Esophagus (tissue), 2 donors: ENCODE data around the gene SRD5A2. TPM values are rescaled to one million over a fixed set of nuclear protein-coding genes. Genes with fewer than 3 reads are reported as not detected.

Source experiments
- H3K27ac ChIP-seq, 2 donors: one replicate each; pipeline ENCODE4 v1.5.1; 2013; ENCODE audit warnings: low read depth in 2 of 2, mild to moderate bottlenecking in 2 of 2, inconsistent platforms in 1 of 2, low read length in 1 of 2, moderate library complexity in 1 of 2
- H3K27me3 ChIP-seq, 2 donors: one replicate each; pipeline ENCODE4 v1.6.1; 2013; ENCODE audit warnings: low read length in 2 of 2, control low read depth in 1 of 2, mild to moderate bottlenecking in 1 of 2; ENCODE audit not compliant: insufficient read depth in 2 of 2, control insufficient read depth in 1 of 2
- H3K36me3 ChIP-seq, 2 donors: one replicate each; pipeline ENCODE4 v1.6.1; 2013; ENCODE audit warnings: low read length in 1 of 2; ENCODE audit not compliant: control insufficient read depth in 2 of 2, insufficient read depth in 2 of 2
- H3K4me1 ChIP-seq, 2 donors: one replicate each; pipeline ENCODE4 v1.6.1; 2013; ENCODE audit warnings: low read length in 1 of 2; ENCODE audit not compliant: control insufficient read depth in 2 of 2, insufficient read depth in 2 of 2
- H3K4me3 ChIP-seq, 2 donors: one replicate each; pipeline ENCODE4 v1.5.1; 2013; ENCODE audit warnings: low read length in 2 of 2, mild to moderate bottlenecking in 2 of 2, low read depth in 1 of 2, moderate library complexity in 1 of 2
- H3K9me3 ChIP-seq, 2 donors: one replicate each; pipeline ENCODE4 v1.6.1; 2013; ENCODE audit warnings: mild to moderate bottlenecking in 2 of 2, low read depth in 1 of 2, low read length in 1 of 2, moderate library complexity in 1 of 2; ENCODE audit not compliant: control insufficient read depth in 2 of 2, insufficient read depth in 1 of 2
- WGBS, 2 donors: extraction: QIAGEN DNeasy Blood & Tissue Kit; methylation state at CpG; one replicate each; pipeline ENCODE4 v1.1.7; 2013; 5-methylcytosine and 5-hydroxymethylcytosine counted together
- polyA plus RNA-seq, 2 donors: library from polyadenylated mRNA; stranded (reverse); fragments of 200-250 nt; gene quantifications; one replicate each; pipeline ENCODE4 v1.2.3, GENCODE V29; 2013
- donor health status: healthy with polysubstance abuse.
- donor health status: Bipolar disorder and iron deficiency.

The SRD5A2 gene, protein sequence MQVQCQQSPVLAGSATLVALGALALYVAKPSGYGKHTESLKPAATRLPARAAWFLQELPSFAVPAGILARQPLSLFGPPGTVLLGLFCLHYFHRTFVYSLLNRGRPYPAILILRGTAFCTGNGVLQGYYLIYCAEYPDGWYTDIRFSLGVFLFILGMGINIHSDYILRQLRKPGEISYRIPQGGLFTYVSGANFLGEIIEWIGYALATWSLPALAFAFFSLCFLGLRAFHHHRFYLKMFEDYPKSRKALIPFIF
- not detected for polyA plus RNA-seq

- no peak within 1 kb of the TSS for H3K4me3 ChIP-seq
- H3K27me3 ChIP-seq, result peaks cover 0 to 11% of the 10 kb centered on the region in 2 donors
- no peak within 1 kb of the TSS for H3K27ac ChIP-seq
- H3K9me3 ChIP-seq, result peaks cover 0 to 11% of the 10 kb centered on the region in 2 donors
- no peaks in the 10 kb centered on the region for H3K36me3 ChIP-seq
- H3K4me1 ChIP-seq, result peaks cover 0 to 7% of the 10 kb centered on the region in 2 donors
- 3 to 5% methylated on average over 76 of the region's 76 CpGs for WGBS, 2 donors
These were observed at the start of gene SRD5A2 for GRCh38 chr2:31580321-31581117. SRD5A2 (minus strand) TSS chr2:31580938; CDS start chr2:31580900, 38 bp downstream.

- Histone ChIP-seq H3K4me1 (no peaks in the 10 kb centered on the region), H3K9me3 (no peaks in the 10 kb centered on the region), H3K4me3 (no peak overlapping the region), H3K27ac (no peak overlapping the region), H3K36me3 (no peaks in the 10 kb centered on the region), H3K27me3 (no peaks in the 10 kb centered on the region)
- 83 to 84% methylated on average over 3 of the region's 3 CpGs for WGBS, 2 donors
These were observed 25.8 kb upstream of the SRD5A2 start for GRCh38 chr2:31606509-31606908.

DNA sequence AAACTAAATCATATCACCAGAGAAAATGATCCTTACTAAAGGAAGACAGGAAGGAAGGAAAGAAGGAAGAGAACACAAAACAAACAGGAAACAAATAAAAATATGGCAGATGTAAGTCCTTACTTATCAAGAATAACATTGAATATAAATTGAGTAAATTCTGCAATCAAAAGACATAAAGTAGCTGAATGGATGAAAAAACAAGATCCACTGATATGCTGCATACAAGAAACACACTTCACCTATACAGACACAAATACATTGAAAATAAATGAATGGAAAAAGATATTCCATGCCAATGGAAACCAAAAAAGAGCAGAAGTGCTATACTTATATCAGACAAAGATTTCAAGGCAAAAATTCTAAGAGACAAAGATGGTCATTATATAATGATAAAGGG is 18.0 kb upstream of the SRD5A2 start:
- Histone ChIP-seq H3K9me3 (no peaks in the 10 kb centered on the region), H3K27me3 (no peaks in the 10 kb centered on the region), H3K27ac (no peak overlapping the region), H3K36me3 (no peaks in the 10 kb centered on the region), H3K4me1 (no peaks in the 10 kb centered on the region), H3K4me3 (no peak overlapping the region)

DNA sequence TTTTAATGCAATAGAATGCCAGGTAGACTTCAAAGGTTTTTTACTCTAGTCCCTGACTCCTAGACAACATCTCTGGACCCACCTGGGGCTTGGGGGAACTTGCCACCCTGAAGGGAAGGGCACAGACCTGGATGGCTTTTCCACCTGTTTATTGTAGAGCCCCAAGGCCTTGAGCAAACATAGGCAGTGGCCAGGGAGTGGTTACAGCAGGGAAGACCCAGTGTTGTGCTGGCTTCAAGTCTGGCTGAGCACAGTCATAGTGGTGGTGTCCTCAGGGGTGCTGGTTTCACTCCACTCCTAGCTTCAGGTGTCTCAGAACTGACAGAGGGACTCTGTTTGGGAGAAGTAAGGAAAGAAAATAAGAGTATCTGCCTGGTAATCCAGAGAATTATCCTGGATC is 5.5 kb upstream of the SRD5A2 start:
- Histone ChIP-seq H3K27me3 (peaks cover 0 to 5% of the 10 kb centered on the region in 2 donors), H3K36me3 (no peaks in the 10 kb centered on the region), H3K4me3 (no peak overlapping the region), H3K4me1 (no peaks in the 10 kb centered on the region), H3K9me3 (peaks cover 0 to 9% of the 10 kb centered on the region in 2 donors), H3K27ac (no peak overlapping the region)

- Histone ChIP-seq H3K36me3 (no peaks in the 10 kb centered on the region), H3K9me3 (peaks cover 0 to 11% of the 10 kb centered on the region in 2 donors), H3K4me1 (peaks cover 0 to 7% of the 10 kb centered on the region in 2 donors), H3K4me3 (no peak overlapping the region), H3K27ac (no peak overlapping the region), H3K27me3 (peaks cover 0 to 11% of the 10 kb centered on the region in 2 donors)
- 49 to 51% methylated on average over 35 of the region's 35 CpGs for WGBS, 2 donors
These were observed 522 bp upstream of the SRD5A2 start for GRCh38 chr2:31581124-31581795.

DNA sequence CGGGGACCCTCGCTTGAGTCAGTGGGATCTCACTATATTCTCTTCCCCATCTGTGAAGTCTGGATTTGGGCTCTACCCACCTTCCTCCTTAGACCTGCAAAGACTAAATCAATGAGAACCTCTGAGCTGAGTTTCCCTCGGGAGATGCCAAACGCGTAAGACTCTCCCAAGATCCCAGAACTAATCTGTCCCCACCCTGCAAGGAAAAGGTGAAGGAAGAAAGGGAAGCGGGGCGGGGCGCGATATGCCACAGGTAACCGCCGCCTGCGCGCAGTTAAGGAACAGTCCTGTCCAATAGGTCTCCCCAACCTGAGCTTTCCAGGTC is 780 bp downstream of the SRD5A2 start:
- H3K9me3 ChIP-seq, result peaks cover 0 to 11% of the 10 kb centered on the region in 2 donors
- no peak overlapping the region for H3K27ac ChIP-seq
- H3K36me3 ChIP-seq, result no peaks in the 10 kb centered on the region
- H3K27me3 ChIP-seq, result peaks cover 0 to 11% of the 10 kb centered on the region in 2 donors
- no peak overlapping the region for H3K4me3 ChIP-seq
- WGBS, 2 donors, result 3 to 8% methylated on average over 13 of the region's 13 CpGs
- H3K4me1 ChIP-seq, result peaks cover 0 to 7% of the 10 kb centered on the region in 2 donors

GRCh38 chr2:31578316-31578715 is 2.4 kb downstream of the SRD5A2 start:
- Histone ChIP-seq H3K9me3 (peaks cover 0 to 11% of the 10 kb centered on the region in 2 donors), H3K27ac (no peak overlapping the region), H3K36me3 (no peaks in the 10 kb centered on the region), H3K27me3 (peaks cover 0 to 11% of the 10 kb centered on the region in 2 donors), H3K4me1 (peaks cover 0 to 7% of the 10 kb centered on the region in 2 donors), H3K4me3 (no peak overlapping the region)
- WGBS, 2 donors, result 33 to 37% methylated on average over 3 of the region's 3 CpGs

DNA sequence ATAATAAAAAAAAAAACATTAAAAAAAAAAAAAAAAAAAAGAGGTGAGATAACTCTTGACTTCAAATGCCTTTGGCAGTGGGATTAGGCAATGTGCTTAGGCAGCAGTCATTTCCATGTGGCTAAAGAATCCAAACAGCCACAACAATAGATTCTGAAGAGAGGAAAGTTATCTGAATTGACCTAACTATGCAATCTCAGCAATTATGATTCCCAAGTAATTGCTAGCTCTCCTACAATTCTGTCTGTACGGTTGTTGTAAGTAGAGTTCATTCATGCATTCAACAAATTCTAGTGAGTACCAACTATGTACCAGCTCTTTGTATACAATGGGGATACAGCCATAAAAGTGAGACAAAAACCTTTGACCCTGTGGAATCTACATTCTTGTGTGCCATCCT is 3.6 kb downstream of the SRD5A2 start:
- no peaks in the 10 kb centered on the region for H3K36me3 ChIP-seq
- H3K27ac ChIP-seq, result no peak overlapping the region
- H3K9me3 ChIP-seq, result peaks cover 0 to 11% of the 10 kb centered on the region in 2 donors
- no peak overlapping the region for H3K4me3 ChIP-seq
- H3K4me1 ChIP-seq, result peaks cover 0 to 7% of the 10 kb centered on the region in 2 donors
- WGBS, 2 donors, result 61 to 91% methylated on average over 1 of the region's 1 CpG
- peaks cover 0 to 11% of the 10 kb centered on the region in 2 donors for H3K27me3 ChIP-seq

- H3K27ac ChIP-seq, result no peak overlapping the region
- H3K4me3 ChIP-seq, result no peak overlapping the region
- 90 to 93% methylated on average over 10 of the region's 10 CpGs for WGBS, 2 donors
- H3K27me3 ChIP-seq, result peaks cover 0 to 3% of the 10 kb centered on the region in 2 donors
- H3K4me1 ChIP-seq, result no peaks in the 10 kb centered on the region
- peaks cover 0 to 3% of the 10 kb centered on the region in 2 donors for H3K9me3 ChIP-seq
- no peaks in the 10 kb centered on the region for H3K36me3 ChIP-seq
These were observed 12.0 kb downstream of the SRD5A2 start for GRCh38 chr2:31568585-31569201.
